Mesenchymal stem cell (in vitro differentiated cells and primary cell): ENCODE data around the gene NRARP.

Experiments used
- DNase-seq: peaks from one replicate; pipeline ENCODE4 v3.0.0-alpha.2; 2013
- H2AFZ ChIP-seq: one replicate; pipeline ENCODE4 v1.6.1; 2013; ENCODE audit warnings: low read depth, mild to moderate bottlenecking, control low read depth, inconsistent platforms, low read length, moderate library complexity
- H2AK5ac ChIP-seq: 2 replicates; pipeline ENCODE4 v1.6.1; 2013; ENCODE audit warnings: low read length, moderate library complexity, mild to moderate bottlenecking, inconsistent platforms; ENCODE audit not compliant: severe bottlenecking
- H2BK120ac ChIP-seq: one replicate; pipeline ENCODE4 v1.6.1; 2013; ENCODE audit warnings: low read depth, mild to moderate bottlenecking, inconsistent platforms, low read length, moderate library complexity
- H2BK12ac ChIP-seq, 2 experiments: one replicate each; pipeline ENCODE4 v1.6.1; 2013; ENCODE audit warnings: inconsistent platforms in 2 of 2, low read length in 2 of 2, mild to moderate bottlenecking in 2 of 2, moderate library complexity in 2 of 2, control low read depth in 1 of 2
- H2BK15ac ChIP-seq: one replicate; pipeline ENCODE4 v1.6.1; 2013; ENCODE audit warnings: mild to moderate bottlenecking, low read depth, inconsistent platforms; ENCODE audit not compliant: poor library complexity, severe bottlenecking
- H2BK5ac ChIP-seq: 2 replicates; pipeline ENCODE4 v1.6.1; 2013; ENCODE audit warnings: low read depth, mild to moderate bottlenecking, low read length, control low read depth, inconsistent platforms; ENCODE audit not compliant: poor library complexity, severe bottlenecking
- H3K14ac ChIP-seq, 2 experiments: one replicate each; pipeline ENCODE4 v1.6.1; 2013; ENCODE audit warnings: inconsistent platforms in 2 of 2, low read length in 2 of 2, control low read depth in 1 of 2, mild to moderate bottlenecking in 1 of 2, moderate library complexity in 1 of 2
- H3K18ac ChIP-seq, 2 experiments: one replicate each; pipeline ENCODE4 v1.6.1; 2013; ENCODE audit warnings: inconsistent platforms in 2 of 2, low read length in 2 of 2, control low read depth in 1 of 2, low read depth in 1 of 2, mild to moderate bottlenecking in 1 of 2
- H3K23ac ChIP-seq, 2 experiments: one replicate each; pipeline ENCODE4 v1.6.1; 2013; ENCODE audit warnings: inconsistent platforms in 2 of 2, low read length in 2 of 2, mild to moderate bottlenecking in 2 of 2, moderate library complexity in 2 of 2, control low read depth in 1 of 2
- H3K27ac ChIP-seq: 2 replicates; pipeline ENCODE4 v1.5.1; 2013; ENCODE audit warnings: mild to moderate bottlenecking, moderate library complexity, low read length, control low read depth, inconsistent platforms; ENCODE audit not compliant: poor library complexity, severe bottlenecking
- H3K27me3 ChIP-seq, 2 experiments: 2 replicates each; pipeline versions ENCODE4 v1.6.1 to v1.7.0; 2013; ENCODE audit warnings: low read length in 2 of 2, mild to moderate bottlenecking in 2 of 2, moderate library complexity in 2 of 2, control low read depth in 1 of 2, inconsistent platforms in 1 of 2; ENCODE audit not compliant: control insufficient read depth in 1 of 2, insufficient read depth in 1 of 2
- H3K36me3 ChIP-seq, 2 experiments: 2 replicates each; pipeline versions ENCODE4 v1.6.1 to v1.7.0; 2013; ENCODE audit warnings: low read length in 2 of 2, control low read depth in 1 of 2, inconsistent platforms in 1 of 2, low read depth in 1 of 2, mild to moderate bottlenecking in 1 of 2; ENCODE audit not compliant: insufficient read depth in 2 of 2, control insufficient read depth in 1 of 2
- H3K4ac ChIP-seq, 2 experiments: one replicate each; pipeline ENCODE4 v1.6.1; 2013; ENCODE audit warnings: inconsistent platforms in 2 of 2, low read length in 2 of 2, mild to moderate bottlenecking in 2 of 2, moderate library complexity in 2 of 2, control low read depth in 1 of 2, low read depth in 1 of 2
- H3K4me1 ChIP-seq: 2 replicates; pipeline ENCODE4 v1.6.1; 2013; ENCODE audit warnings: low read depth, low read length, control low read depth; ENCODE audit not compliant: control insufficient read depth, insufficient read depth
- H3K4me2 ChIP-seq: 2 replicates; pipeline ENCODE4 v1.6.1; 2013; ENCODE audit warnings: low read length, mild to moderate bottlenecking, inconsistent platforms; ENCODE audit not compliant: poor library complexity, severe bottlenecking
- H3K4me3 ChIP-seq, 2 experiments: 2 replicates each; pipeline versions ENCODE4 v1.5.1 to v1.7.0; 2013; ENCODE audit warnings: low read length in 2 of 2, mild to moderate bottlenecking in 2 of 2, control low read depth in 1 of 2, low read depth in 1 of 2; ENCODE audit not compliant: insufficient read depth in 1 of 2
- H3K79me1 ChIP-seq: replicated peaks from 2 replicates; pipeline ENCODE4 v1.6.1; 2013; ENCODE audit warnings: mild to moderate bottlenecking, control low read depth, low read length, inconsistent platforms; ENCODE audit not compliant: poor library complexity, severe bottlenecking
- H3K9ac ChIP-seq: 2 replicates; pipeline ENCODE4 v1.7.0; 2013; ENCODE audit warnings: mild to moderate bottlenecking, low read length, moderate library complexity
- H3K9me3 ChIP-seq: 2 replicates; pipeline ENCODE4 v1.7.0; 2013; ENCODE audit warnings: mild to moderate bottlenecking, low read length; ENCODE audit not compliant: control insufficient read depth
- H4K8ac ChIP-seq: one replicate; pipeline ENCODE4 v1.6.1; 2013; ENCODE audit warnings: inconsistent platforms, mild to moderate bottlenecking, low read length, moderate library complexity
- H4K91ac ChIP-seq: one replicate; pipeline ENCODE4 v1.6.1; 2013; ENCODE audit warnings: mild to moderate bottlenecking, low read length, inconsistent platforms
- WGBS: methylation state at CpG from one replicate; pipeline ENCODE4 v1.1.7; 2013; ENCODE audit warnings: mixed read lengths; 5-methylcytosine and 5-hydroxymethylcytosine counted together

Gene NRARP

DNA sequence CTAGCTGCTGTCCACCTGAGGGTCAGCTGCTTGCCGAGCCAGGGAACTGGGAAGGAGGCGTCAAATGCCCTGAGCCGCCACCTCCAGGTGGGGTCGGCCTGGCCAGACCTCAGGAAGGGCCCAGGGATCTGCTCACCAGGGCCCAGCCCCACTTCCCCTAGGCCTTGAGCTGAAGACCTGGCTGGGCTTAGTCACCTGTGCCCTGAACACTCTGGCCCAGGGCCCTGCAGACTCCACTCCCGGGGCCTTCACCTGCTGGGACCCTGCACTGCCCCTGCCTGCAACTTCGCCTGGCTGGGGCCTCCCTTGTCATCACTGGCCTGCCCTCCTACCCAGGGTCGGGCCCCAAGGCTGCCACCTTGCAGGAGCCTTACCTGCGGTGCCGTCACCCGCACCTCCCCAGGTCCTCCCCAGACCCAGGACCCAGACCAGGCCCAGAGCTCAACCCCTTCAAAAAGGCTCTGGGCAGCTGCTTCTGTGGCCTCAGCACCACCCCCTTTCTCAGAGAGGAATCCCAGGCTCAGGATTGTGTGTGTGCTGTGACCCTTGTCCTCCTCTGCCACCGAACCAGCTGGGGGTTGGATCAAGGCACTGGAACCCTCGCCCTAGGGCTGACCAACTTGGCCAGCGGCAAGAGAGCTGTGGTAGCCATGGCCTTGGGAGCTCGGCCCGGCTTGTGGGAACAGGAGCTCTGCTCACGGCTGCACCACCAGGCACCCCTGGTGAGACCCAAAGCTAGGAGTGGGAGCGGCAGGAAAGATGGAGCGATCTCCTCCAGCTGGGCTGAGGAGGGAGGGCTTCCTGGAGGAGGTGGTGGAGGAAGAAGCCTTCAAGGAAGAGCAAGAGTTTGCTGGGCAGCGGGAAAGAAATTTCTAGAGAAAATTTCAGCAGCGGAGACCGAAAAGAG is 48.1 kb downstream of the NRARP start:
- peak; percentile 23 for DNase-seq
- Histone ChIP-seq H2BK5ac (no peak overlapping the region), H3K36me3 (peaks cover 8 to 26% of the 10 kb centered on the region in 2 experiments), H2AK5ac (no peak overlapping the region), H3K4me2 (peak overlapping the region; percentile 92), H3K27ac (no peak overlapping the region), H3K79me1 (peaks cover 11% of the 10 kb centered on the region), H3K4ac (peak overlapping the region; percentile 54 to 93), H3K23ac (peak overlapping the region in 1 of 2 experiments; percentile 75), H2BK12ac (no peak overlapping the region), H3K14ac (no peak overlapping the region), H2BK15ac (no peak overlapping the region), H3K9me3 (no peaks in the 10 kb centered on the region), H3K4me1 (peaks cover 36% of the 10 kb centered on the region), H3K27me3 (peaks cover 0 to 5% of the 10 kb centered on the region in 2 experiments), H2AFZ (no peak overlapping the region), H4K91ac (no peak overlapping the region), H4K8ac (peak overlapping the region; percentile 35), H3K9ac (peak overlapping the region; percentile 88), H3K4me3 (peak overlapping the region; percentile 88 to 93), H3K18ac (peak overlapping the region; percentile 84 to 86), H2BK120ac (peak overlapping the region; percentile 56)
- WGBS: 69% methylated on average over 21 of the region's 21 CpGs

DNA sequence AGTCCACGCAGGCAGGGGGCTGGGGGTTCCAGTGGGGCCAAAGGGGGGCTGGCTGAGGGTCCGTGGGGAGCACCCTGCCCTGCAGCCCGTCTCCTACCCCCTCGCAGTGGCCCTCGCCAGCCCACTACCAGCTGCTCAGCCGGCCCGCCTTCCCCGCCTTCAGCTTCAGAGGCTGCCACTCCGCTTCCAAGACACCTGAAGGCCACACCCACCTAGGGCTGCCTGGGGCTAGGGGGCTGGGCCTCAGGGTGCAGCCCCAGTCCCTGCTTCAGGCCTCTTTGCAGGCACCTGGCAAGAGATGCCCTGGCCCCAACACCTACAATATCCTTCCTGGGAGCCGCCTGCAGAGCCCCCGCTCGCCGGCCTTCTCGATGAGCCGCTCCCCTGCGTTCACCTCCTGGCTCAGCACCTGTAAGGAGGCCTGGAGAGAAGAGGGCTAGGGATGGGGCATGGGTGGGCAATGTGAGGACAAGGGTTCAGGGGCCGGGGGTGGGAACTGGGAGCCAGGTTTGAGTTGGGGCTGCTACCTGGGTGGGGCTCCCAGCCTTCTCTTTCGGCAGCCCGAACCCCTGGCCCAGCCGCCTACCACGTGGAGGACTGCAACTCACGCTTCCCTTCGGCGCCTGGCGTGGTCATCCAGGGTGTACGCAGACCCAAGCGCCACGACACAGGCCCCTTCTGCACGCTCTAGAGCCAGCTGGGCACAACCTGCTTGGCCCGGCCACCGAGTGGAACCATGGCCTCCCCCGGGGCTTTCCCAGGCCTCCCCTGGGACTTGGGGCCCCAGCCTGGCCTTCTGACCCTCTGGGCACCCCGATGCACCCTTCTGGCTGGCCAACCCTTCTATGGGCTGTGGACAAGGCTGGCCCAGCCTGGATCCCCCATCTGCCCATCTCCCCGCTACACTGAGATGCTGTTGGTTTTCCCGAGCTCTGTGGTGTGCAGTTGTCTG is 49.2 kb downstream of the NRARP start:
- DNase-seq: no peak
- Histone ChIP-seq H3K4me1 (peaks cover 34% of the 10 kb centered on the region), H2BK5ac (no peak overlapping the region), H3K27me3 (peaks cover 0 to 5% of the 10 kb centered on the region in 2 experiments), H2AFZ (no peak overlapping the region), H3K14ac (no peak overlapping the region), H3K4me2 (no peak overlapping the region), H2BK120ac (no peak overlapping the region), H3K36me3 (peaks cover 0 to 16% of the 10 kb centered on the region in 2 experiments), H3K18ac (no peak overlapping the region), H3K9ac (no peak overlapping the region), H4K8ac (no peak overlapping the region), H2BK15ac (no peak overlapping the region), H3K9me3 (no peaks in the 10 kb centered on the region), H3K23ac (no peak overlapping the region), H2BK12ac (no peak overlapping the region), H3K4me3 (no peak overlapping the region), H3K4ac (no peak overlapping the region), H4K91ac (no peak overlapping the region), H2AK5ac (no peak overlapping the region), H3K27ac (no peak overlapping the region), H3K79me1 (peaks cover 9% of the 10 kb centered on the region)
- 90% methylated on average over 33 of the region's 35 CpGs for WGBS

DNA sequence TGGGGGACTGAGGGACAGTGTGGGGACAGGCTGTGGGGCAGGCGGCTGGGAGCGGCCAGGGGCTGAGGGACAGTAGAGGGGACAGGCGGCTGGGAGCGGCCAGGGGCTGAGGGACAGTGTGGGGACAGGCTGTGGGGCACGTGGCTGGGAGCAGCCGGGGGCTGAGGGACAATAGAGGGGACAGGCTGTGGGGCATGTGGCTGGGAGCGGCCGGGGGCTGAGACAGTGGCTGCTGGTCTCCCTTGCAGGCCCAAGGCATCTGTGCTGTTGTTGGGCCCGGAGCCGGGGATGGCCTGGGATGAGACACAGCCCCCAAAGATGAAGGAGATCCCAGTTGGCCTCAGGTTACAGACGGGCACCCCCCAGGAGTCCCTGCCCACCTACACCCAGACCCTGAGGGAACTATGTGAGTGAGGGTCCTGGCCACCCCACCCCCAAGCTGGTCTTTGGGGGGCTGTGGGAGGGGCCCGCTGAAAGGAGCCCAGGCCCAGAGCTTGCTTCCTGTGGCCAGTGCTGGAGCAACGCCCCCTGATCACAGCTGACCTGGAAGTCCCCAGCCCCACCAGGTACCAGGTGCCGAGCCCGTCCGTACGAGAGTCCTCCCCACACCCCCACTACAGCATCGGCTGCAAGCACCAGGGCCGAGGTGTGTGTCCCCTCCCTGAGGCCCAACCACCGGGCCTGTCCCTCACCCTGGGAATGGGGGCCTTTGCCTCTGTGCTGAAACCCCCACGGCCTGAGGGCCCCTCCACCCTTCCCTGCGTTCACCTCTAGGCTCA is 50.4 kb downstream of the NRARP start:
- Histone ChIP-seq H3K14ac (no peak overlapping the region), H4K8ac (no peak overlapping the region), H3K18ac (no peak overlapping the region), H3K9ac (no peak overlapping the region), H2BK12ac (peak overlapping the region in 1 of 2 experiments; percentile 11), H3K9me3 (no peaks in the 10 kb centered on the region), H3K27ac (no peak overlapping the region), H3K36me3 (peaks cover 0 to 11% of the 10 kb centered on the region in 2 experiments), H3K27me3 (peaks cover 0 to 5% of the 10 kb centered on the region in 2 experiments), H3K23ac (no peak overlapping the region), H2AFZ (no peak overlapping the region), H3K4me1 (peaks cover 36% of the 10 kb centered on the region), H2AK5ac (no peak overlapping the region), H4K91ac (no peak overlapping the region), H2BK120ac (no peak overlapping the region), H3K4me3 (peak overlapping the region in 1 of 2 experiments; percentile 7), H2BK5ac (no peak overlapping the region), H3K4ac (no peak overlapping the region), H2BK15ac (peak overlapping the region; percentile 33), H3K79me1 (peaks cover 5% of the 10 kb centered on the region), H3K4me2 (no peak overlapping the region)
- 93% methylated on average over 16 of the region's 22 CpGs for WGBS
- DNase-seq: no peak
